GM23338 (cell line): ENCODE results near the gene MAMSTR.

Experiments
- CREB1 ChIP-seq: fragments of 250-450 bp; sonication (Bioruptor Pico); IDR thresholded peaks from 2 replicates; pipeline ENCODE4 v1.5.0; 2020; ENCODE audit warnings: low read depth, mild to moderate bottlenecking, moderate library complexity
- EZH2 ChIP-seq: fragments of 200-600 bp; sonication (generic); IDR thresholded peaks from one replicate; pipeline ENCODE4 v1.8.0; 2017; ENCODE audit warnings: antibody characterized with exemption, mild to moderate bottlenecking, low read depth; ENCODE audit not compliant: unreplicated experiment
- EZH2phosphoT487 ChIP-seq: fragments of 200-600 bp; sonication (generic); IDR thresholded peaks from one replicate; pipeline ENCODE4 v1.8.1; 2018; ENCODE audit warnings: antibody characterized with exemption; ENCODE audit not compliant: unreplicated experiment
- JUNB ChIP-seq: IDR thresholded peaks from one replicate; pipeline ENCODE4 v1.6.1; 2016; ENCODE audit warnings: antibody characterized with exemption; ENCODE audit not compliant: unreplicated experiment
- NANOG ChIP-seq: IDR thresholded peaks from 2 replicates; pipeline ENCODE4 v1.6.1; 2016; ENCODE audit warnings: antibody characterized with exemption, borderline replicate concordance
- POLR2AphosphoS5 ChIP-seq: IDR thresholded peaks from 2 replicates; pipeline ENCODE4 v1.6.1; 2016; ENCODE audit warnings: antibody characterized with exemption, low read depth
- ZNF331 ChIP-seq: fragments of 250-450 bp; sonication (Bioruptor Pico); IDR thresholded peaks from 2 replicates; pipeline ENCODE4 v1.5.0; 2020; ENCODE audit warnings: low read depth, mild to moderate bottlenecking, moderate library complexity
- TF ChIP-seq, protein P1 (sequence below), 2 experiments: fragments of 200-600 bp in 1 of 2; sonication (generic) in 1 of 2; conservative IDR thresholded peaks; 2 replicates each; pipeline versions ENCODE4 v1.5.1 to v1.6.1; 2016 to 2017; ENCODE audit warnings: antibody characterized with exemption in 2 of 2, low read depth in 2 of 2, mild to moderate bottlenecking in 2 of 2, moderate library complexity in 1 of 2
- TF ChIP-seq, protein P2 (sequence below): IDR thresholded peaks from 2 replicates; pipeline ENCODE4 v1.6.1; 2016; ENCODE audit warnings: antibody characterized with exemption
- TF ChIP-seq, protein P3 (sequence below): IDR thresholded peaks from one replicate; pipeline ENCODE4 v1.6.1; 2018; ENCODE audit warnings: antibody characterized with exemption; ENCODE audit not compliant: unreplicated experiment

DNA sequence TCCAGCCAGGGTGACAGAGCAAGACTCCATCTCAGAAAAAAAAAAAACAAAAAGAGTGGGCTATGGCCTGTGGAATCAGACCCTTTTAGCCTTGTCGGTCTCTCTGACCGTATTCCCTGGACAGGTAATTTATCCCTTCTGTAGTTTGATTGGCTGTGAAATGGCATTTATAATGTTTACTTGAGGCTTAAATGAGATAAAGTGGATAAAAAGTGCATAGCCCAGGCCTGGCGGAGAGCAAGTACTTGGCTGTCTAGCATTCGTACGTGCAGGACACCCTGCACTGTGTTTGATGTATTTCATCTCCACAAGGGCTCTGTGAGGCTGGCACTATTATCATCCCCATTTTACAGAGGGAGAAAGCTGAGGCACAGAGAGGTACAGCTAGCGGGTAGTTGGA lies 53.7 kb downstream of the MAMSTR start:
- TF ChIP-seq, protein P1, sequence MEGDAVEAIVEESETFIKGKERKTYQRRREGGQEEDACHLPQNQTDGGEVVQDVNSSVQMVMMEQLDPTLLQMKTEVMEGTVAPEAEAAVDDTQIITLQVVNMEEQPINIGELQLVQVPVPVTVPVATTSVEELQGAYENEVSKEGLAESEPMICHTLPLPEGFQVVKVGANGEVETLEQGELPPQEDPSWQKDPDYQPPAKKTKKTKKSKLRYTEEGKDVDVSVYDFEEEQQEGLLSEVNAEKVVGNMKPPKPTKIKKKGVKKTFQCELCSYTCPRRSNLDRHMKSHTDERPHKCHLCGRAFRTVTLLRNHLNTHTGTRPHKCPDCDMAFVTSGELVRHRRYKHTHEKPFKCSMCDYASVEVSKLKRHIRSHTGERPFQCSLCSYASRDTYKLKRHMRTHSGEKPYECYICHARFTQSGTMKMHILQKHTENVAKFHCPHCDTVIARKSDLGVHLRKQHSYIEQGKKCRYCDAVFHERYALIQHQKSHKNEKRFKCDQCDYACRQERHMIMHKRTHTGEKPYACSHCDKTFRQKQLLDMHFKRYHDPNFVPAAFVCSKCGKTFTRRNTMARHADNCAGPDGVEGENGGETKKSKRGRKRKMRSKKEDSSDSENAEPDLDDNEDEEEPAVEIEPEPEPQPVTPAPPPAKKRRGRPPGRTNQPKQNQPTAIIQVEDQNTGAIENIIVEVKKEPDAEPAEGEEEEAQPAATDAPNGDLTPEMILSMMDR (conservative IDR thresholded peaks at IDR 0.05; ENCODE audit: low read depth in 2 of 2) = no peak
- TF ChIP-seq CREB1 (CRISPR knock-in tag) (no peak), POLR2AphosphoS5 (no peak), EZH2phosphoT487 (no peak), NANOG (no peak), EZH2 (no peak), ZNF331 (CRISPR knock-in tag) (no peak), JUNB (no peak)
- TF ChIP-seq, protein P2, sequence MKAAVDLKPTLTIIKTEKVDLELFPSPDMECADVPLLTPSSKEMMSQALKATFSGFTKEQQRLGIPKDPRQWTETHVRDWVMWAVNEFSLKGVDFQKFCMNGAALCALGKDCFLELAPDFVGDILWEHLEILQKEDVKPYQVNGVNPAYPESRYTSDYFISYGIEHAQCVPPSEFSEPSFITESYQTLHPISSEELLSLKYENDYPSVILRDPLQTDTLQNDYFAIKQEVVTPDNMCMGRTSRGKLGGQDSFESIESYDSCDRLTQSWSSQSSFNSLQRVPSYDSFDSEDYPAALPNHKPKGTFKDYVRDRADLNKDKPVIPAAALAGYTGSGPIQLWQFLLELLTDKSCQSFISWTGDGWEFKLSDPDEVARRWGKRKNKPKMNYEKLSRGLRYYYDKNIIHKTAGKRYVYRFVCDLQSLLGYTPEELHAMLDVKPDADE = no peak
- TF ChIP-seq, protein P3, sequence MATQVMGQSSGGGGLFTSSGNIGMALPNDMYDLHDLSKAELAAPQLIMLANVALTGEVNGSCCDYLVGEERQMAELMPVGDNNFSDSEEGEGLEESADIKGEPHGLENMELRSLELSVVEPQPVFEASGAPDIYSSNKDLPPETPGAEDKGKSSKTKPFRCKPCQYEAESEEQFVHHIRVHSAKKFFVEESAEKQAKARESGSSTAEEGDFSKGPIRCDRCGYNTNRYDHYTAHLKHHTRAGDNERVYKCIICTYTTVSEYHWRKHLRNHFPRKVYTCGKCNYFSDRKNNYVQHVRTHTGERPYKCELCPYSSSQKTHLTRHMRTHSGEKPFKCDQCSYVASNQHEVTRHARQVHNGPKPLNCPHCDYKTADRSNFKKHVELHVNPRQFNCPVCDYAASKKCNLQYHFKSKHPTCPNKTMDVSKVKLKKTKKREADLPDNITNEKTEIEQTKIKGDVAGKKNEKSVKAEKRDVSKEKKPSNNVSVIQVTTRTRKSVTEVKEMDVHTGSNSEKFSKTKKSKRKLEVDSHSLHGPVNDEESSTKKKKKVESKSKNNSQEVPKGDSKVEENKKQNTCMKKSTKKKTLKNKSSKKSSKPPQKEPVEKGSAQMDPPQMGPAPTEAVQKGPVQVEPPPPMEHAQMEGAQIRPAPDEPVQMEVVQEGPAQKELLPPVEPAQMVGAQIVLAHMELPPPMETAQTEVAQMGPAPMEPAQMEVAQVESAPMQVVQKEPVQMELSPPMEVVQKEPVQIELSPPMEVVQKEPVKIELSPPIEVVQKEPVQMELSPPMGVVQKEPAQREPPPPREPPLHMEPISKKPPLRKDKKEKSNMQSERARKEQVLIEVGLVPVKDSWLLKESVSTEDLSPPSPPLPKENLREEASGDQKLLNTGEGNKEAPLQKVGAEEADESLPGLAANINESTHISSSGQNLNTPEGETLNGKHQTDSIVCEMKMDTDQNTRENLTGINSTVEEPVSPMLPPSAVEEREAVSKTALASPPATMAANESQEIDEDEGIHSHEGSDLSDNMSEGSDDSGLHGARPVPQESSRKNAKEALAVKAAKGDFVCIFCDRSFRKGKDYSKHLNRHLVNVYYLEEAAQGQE = no peak
